ENCODE data around the gene INPP4B.
A peak's percentile ranks its signal among the peaks of the same experiment; 100 is the strongest.

INPP4B gene

DNA sequence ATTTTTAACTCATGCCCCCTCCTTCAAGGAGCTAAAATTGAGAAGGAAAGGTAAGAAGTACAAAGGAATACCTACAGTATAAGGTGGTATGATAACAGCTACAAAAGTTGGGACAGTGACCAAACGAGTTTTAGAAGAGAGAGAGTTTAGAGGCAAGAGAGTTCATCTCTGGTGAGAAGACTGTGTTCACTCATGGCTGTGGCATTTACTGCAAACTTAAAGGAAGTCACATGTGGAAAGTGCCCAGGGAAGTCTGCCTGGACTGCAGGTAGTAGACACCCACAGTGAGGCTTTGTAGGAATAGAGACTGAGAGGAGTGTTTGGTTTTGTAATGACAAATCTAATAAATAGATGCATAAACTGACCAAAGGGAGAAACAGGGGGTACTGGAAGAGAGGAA lies 716.2 kb downstream of the INPP4B start:
- Mint-ChIP-seq H3K36me3 (ENCODE audit: low read depth) (no peaks in the 10 kb centered on the region), H3K4me3 (no peak overlapping the region), H3K27me3 (ENCODE audit: low read depth) (peaks cover 3% of the 10 kb centered on the region), H3K27ac (peak overlapping the region in 1 of 3 experiments; percentile 1), H3K9me3 (no peaks in the 10 kb centered on the region), H3K4me1 (peaks cover 13% of the 10 kb centered on the region)
- TF ChIP-seq CTCF (IDR thresholded peaks at IDR 0.05; ENCODE audit: unreplicated experiment in 3 of 3), result no peak

- Mint-ChIP-seq H3K4me3 (no peak overlapping the region), H3K9me3 (no peaks in the 10 kb centered on the region), H3K4me1 (peaks cover 13% of the 10 kb centered on the region), H3K36me3 (ENCODE audit: low read depth) (no peaks in the 10 kb centered on the region), H3K27me3 (ENCODE audit: low read depth) (peaks cover 3% of the 10 kb centered on the region), H3K27ac (no peak overlapping the region)
- TF ChIP-seq CTCF (IDR thresholded peaks at IDR 0.05; ENCODE audit: unreplicated experiment in 3 of 3), result no peak
These were observed 716.6 kb downstream of the INPP4B start for GRCh38 chr4:142129473-142129872.

DNA sequence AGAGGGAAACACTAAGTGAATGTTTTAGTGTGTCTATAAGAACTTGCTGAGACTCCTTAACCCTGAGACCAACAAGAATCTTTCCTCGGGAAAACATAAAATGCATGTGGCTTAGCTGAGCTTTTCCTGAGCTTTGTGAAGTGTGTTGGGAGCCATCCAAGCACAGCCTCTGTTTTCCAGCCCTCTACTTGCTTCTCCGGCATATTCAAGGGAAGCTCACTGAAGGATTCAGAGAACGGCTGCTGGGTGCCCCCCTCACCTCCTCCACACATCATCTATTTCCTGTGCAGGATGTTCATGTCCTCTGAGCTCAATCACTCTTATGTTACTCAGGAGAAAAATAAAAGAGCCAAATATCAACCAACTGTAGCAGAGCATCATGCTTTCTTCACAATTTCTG lies 717.6 kb downstream of the INPP4B start:
- no peak for TF ChIP-seq CTCF (IDR thresholded peaks at IDR 0.05; ENCODE audit: unreplicated experiment in 3 of 3)
- peaks cover 13% of the 10 kb centered on the region for H3K4me1 Mint-ChIP-seq
- H3K27ac Mint-ChIP-seq, result peak overlapping the region; percentile 60 to 77 (median 73)
- H3K27me3 Mint-ChIP-seq (ENCODE audit: low read depth), result peaks cover 3% of the 10 kb centered on the region
- peaks cover under 1% of the 10 kb centered on the region for H3K36me3 Mint-ChIP-seq (ENCODE audit: low read depth)
- H3K4me3 Mint-ChIP-seq, result no peak overlapping the region
- H3K9me3 Mint-ChIP-seq, result no peaks in the 10 kb centered on the region

DNA sequence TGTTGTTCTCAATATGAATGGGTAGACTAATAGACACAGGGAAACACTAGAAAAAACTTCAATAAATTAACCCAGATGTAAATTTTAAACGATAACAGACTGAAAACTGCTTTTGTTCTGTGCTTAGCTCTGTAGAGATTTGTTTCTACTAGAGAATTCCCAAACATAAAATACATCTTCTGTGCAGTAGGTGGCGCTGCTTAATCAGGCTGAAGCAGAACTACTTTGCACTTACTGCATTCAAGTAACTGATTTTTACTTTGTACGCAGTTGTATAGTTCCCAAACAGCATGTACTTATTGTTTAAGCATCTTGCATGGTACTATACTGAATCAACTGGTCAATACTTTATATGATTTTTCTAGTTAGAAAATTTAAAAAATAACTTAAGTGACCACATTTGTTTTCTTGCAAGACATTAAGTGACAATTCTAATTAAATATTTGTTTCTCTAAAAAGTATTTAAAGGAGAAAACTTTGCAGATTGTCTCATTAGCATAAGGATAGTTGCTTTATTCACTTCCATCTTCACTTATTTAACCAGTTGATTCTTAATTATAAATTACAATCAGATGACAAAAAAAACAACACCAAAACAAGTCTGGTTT lies 719.1 kb downstream of the INPP4B start:
- Mint-ChIP-seq H3K9me3 (no peaks in the 10 kb centered on the region), H3K27me3 (ENCODE audit: low read depth) (peaks cover 3% of the 10 kb centered on the region), H3K36me3 (ENCODE audit: low read depth) (peaks cover 3% of the 10 kb centered on the region), H3K27ac (no peak overlapping the region), H3K4me3 (no peak overlapping the region), H3K4me1 (peaks cover 13% of the 10 kb centered on the region)
- peak; percentile 73 to 93 (median 86) for TF ChIP-seq CTCF (IDR thresholded peaks at IDR 0.05; ENCODE audit: unreplicated experiment in 3 of 3)

GRCh38 chr4:142124874-142125273 lies 721.2 kb downstream of the INPP4B start:
- no peak for TF ChIP-seq CTCF (IDR thresholded peaks at IDR 0.05; ENCODE audit: unreplicated experiment in 3 of 3)
- Mint-ChIP-seq H3K4me1 (peaks cover 15% of the 10 kb centered on the region), H3K4me3 (no peak overlapping the region), H3K9me3 (peaks cover 5% of the 10 kb centered on the region), H3K27ac (no peak overlapping the region), H3K36me3 (ENCODE audit: low read depth) (peaks cover 13% of the 10 kb centered on the region), H3K27me3 (ENCODE audit: low read depth) (peaks cover 3% of the 10 kb centered on the region)

Measured in nephron (organoid).